ENCODE data around the gene CTSA.
"Not testable (repeated sequence)": the region's sequence is repeated elsewhere in the genome, so short reads cannot be mapped to it uniquely, and the experiment has no call there.

Gene CTSA

DNA sequence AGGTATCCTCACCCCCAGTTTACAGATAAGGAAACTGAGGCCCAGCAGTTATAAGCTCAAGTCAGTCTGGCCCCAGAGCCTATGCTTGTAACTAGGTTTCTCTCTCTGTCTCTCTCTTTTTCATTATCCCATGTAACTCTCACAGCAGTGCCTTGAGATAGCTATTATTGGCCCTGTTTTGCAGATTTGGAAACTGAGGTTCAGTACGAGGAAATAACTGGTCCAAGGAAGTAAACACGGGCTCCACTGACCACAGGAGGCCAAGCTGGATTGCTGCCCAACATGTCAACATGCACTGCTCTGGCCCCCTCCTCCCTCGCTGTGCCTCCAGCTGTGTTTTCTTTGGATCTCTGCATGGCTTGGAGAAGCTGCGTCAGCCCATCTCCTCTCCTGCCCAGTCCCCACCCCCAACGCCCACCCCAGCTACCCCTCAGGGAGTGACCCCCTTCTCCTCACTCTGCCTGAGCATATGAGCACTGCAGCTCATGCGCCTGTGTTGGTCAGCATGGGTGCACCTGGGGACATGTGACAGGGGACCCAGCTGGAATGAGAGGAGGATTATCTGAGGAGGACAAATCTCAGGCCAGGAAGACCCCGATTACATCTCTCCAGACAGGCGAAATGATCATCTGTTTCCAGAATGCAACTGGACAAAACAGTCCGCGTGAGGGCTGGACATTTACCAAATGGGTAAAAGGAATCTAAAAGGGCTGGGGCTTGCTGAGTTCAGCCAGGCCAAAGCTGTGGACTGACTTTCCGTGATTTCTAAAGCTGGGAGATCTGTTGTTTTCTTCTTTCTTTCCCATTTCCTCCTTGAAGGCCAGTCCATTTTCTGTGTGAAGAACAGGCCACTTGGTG, 28.6 kb downstream of the CTSA start:
- no peak overlapping the region for H3K4me3 ChIP-seq (ENCODE audit: low read depth, low read length)
- H3K27ac ChIP-seq (ENCODE audit: low read depth, low read length) = no peak overlapping the region
- H3K79me2 ChIP-seq (ENCODE audit: control insufficient read depth, insufficient read depth, low read length, unreplicated experiment) = no peaks in the 10 kb centered on the region
- peaks cover 25% of the 10 kb centered on the region for H3K4me1 ChIP-seq (ENCODE audit: control insufficient read depth, insufficient read depth, low read length, unreplicated experiment)
- no peaks in the 10 kb centered on the region for H3K36me3 ChIP-seq (ENCODE audit: insufficient read depth, low read length)
- H2AFZ ChIP-seq (ENCODE audit: low read length, unreplicated experiment) = no peak overlapping the region
- no peaks in the 10 kb centered on the region for H3K27me3 ChIP-seq (ENCODE audit: insufficient read depth, low read length)

DNA sequence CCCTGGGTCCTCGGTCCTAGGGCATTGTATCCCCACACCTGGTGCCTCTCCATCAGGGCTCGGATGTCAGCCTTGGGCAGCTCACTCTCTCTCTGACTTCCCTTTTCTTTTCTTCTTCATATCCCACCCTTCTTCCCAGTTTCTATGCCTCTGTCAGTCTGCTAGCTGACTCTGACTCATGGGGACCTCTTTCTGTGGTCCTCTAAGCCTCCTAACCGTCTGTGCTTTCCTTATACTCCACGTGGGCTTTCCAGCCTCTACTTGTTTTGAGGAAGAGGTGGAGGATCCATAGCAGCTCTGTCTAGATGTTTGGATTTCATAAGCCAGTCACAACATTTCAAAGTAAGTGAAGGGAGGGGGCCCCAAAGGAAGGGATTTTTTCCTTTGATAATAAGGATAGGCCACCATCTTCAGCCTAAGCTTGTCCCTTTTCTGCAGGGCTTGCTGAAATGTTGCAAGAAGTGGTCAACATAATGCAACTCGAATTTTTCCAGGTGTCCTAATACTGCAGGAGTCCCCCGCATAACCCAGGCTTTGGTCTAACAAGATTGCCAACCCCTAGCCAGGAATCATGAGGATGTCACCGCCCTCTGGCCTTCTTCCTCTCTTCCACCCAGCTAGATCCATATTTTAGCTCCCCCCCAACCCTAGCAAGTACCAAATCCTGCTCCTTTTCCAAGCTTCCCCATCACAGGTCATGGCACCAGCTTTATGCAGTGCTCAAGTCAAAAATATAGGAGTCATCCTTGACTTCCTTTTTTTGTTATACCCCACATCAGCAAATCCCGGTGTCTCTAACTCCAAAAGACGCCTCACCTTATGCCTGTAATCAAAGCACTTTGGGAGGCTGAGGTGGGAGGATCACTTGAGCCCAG, 29.6 kb downstream of the CTSA start:
- peaks cover 25% of the 10 kb centered on the region for H3K4me1 ChIP-seq (ENCODE audit: control insufficient read depth, insufficient read depth, low read length, unreplicated experiment)
- no peaks in the 10 kb centered on the region for H3K36me3 ChIP-seq (ENCODE audit: insufficient read depth, low read length)
- H3K79me2 ChIP-seq (ENCODE audit: control insufficient read depth, insufficient read depth, low read length, unreplicated experiment) = no peaks in the 10 kb centered on the region
- no peak overlapping the region for H2AFZ ChIP-seq (ENCODE audit: low read length, unreplicated experiment)
- no peak overlapping the region for H3K27ac ChIP-seq (ENCODE audit: low read depth, low read length)
- no peaks in the 10 kb centered on the region for H3K27me3 ChIP-seq (ENCODE audit: insufficient read depth, low read length)
- no peak overlapping the region for H3K4me3 ChIP-seq (ENCODE audit: low read depth, low read length)

DNA sequence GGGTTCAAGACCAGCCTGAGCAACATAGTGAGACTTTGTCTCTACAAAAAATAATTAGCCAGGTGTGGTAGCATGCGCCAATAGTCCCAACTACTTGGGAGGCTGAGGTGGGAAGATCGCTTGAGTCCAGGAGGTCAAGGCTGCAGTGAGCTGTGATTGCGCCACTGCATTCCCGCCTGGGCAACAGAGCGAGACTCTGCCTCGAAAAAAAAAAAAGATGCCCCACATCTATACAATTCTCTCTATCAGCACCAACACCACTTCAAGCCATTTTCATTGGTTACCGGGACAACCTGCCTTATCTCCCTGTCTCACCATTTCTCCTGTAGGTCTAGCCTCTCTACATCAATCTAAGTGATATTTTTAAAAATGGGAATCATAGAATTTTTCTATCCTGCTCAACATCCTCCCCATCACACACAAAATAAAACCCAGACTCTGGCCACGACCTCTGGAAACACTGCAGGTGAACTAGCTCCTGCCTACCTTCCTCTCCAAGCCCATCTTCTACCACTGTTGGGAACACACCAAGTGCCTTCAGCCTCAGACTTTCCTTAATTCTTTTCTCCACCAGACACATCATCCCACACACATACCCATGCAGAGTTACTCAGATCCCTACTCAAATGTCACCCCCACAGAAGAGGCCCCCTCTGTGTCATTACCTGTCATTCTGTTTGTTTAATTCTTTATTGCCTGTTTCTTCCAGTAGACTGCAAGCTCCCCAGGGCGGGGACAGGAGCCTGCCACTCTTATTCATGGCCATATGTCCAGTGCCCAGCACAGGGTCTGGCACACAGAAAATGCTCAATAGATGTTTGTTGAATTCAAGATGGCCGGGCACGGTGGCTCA, 30.4 kb downstream of the CTSA start:
- no peaks in the 10 kb centered on the region for H3K36me3 ChIP-seq (ENCODE audit: insufficient read depth, low read length)
- no peak overlapping the region for H3K27ac ChIP-seq (ENCODE audit: low read depth, low read length)

DNA sequence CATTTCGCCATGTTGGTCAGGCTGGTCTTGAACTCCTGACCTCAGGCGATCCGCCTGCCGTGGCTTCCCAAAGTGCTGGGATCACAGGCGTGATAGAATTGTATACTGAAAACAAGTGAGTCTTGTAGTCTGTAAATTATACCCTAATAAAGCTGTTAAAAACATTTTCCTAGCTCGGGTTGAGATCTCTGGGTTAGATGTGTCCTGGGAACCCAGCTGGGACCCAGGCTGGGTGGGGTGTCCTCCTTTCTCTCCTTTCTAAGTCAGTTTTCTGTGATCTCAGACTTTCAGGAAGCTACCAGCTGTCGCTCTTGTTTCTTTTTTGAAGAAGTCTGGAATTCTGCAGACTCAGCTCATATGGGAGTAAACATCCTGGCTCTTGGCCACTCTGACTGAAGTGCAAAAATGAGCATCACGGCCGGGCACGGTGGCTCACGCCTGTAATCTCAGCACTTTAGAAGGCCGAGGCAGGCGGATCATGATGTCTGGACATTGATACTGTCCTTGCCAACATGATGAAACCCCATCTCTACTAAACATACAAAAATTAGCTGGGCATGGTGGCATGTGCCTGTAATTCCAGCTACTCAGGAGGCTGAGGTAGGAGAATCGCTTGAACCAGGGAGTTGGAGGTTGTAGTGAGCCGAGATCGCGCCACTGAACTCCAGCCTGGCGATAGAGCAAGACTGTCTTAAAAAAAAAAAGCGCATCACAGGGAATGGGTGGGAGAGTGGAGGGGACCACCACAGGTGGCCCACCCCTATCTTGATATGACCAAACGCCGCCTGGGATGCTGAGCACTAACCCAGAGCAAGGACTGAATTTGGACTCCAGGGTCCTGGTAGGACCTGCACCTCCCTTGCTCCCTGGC, 33.5 kb downstream of the CTSA start:
- Histone ChIP-seq H3K4me1 (ENCODE audit: control insufficient read depth, insufficient read depth, low read length, unreplicated experiment) (peaks cover 21% of the 10 kb centered on the region), H3K27ac (ENCODE audit: low read depth, low read length) (no peak overlapping the region), H3K79me2 (ENCODE audit: control insufficient read depth, insufficient read depth, low read length, unreplicated experiment) (no peaks in the 10 kb centered on the region), H2AFZ (ENCODE audit: low read length, unreplicated experiment) (peak overlapping the region; percentile 72), H3K4me3 (ENCODE audit: low read depth, low read length) (no peak overlapping the region; the same call in 1 of the 2 replicates), H3K27me3 (ENCODE audit: insufficient read depth, low read length) (no peaks in the 10 kb centered on the region), H3K36me3 (ENCODE audit: insufficient read depth, low read length) (no peaks in the 10 kb centered on the region)

More for the DNA sequence above, 30.4 kb downstream of the CTSA start:
- Histone ChIP-seq H2AFZ (ENCODE audit: low read length, unreplicated experiment) (no peak overlapping the region), H3K4me3 (ENCODE audit: low read depth, low read length) (no peak overlapping the region), H3K27me3 (ENCODE audit: insufficient read depth, low read length) (no peaks in the 10 kb centered on the region), H3K79me2 (ENCODE audit: control insufficient read depth, insufficient read depth, low read length, unreplicated experiment) (no peaks in the 10 kb centered on the region), H3K4me1 (ENCODE audit: control insufficient read depth, insufficient read depth, low read length, unreplicated experiment) (peaks cover 25% of the 10 kb centered on the region)

DNA sequence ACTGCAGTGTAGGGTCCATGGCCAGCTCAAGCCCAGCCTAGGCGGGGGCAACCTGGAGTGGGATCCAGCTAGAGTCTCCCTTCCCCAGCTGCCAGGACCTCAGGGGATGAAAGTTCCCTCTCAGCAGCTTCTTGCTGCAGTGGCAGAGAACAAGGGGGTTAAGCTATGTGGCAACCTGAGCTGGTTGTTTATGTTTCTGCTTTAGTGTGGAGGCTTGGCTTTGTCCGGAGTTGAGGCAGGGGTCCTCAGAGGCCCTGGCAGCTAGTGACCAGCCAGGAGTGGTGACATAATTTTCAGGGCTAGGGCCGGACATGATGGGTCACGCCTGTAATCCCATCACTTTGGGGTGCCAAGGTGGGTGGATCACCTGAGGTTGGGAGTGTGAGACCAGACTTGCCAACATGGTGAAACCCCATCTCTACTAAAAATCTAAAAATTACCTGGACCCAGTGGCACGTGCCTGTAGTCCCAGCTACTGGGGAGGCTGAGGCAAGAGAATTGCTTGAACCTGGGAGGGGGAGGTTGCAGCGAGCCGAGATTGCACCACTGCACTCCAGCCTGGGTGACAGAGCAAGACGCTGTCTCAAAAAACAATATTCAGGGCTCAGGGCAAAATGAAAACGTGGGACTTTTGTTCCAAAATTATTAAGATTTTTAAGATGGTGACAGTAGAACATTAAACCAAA, 34.8 kb downstream of the CTSA start:
- no peak overlapping the region for H3K4me3 ChIP-seq (ENCODE audit: low read depth, low read length)
- no peaks in the 10 kb centered on the region for H3K79me2 ChIP-seq (ENCODE audit: control insufficient read depth, insufficient read depth, low read length, unreplicated experiment)
- H2AFZ ChIP-seq (ENCODE audit: low read length, unreplicated experiment) = no peak overlapping the region
- no peak overlapping the region for H3K27ac ChIP-seq (ENCODE audit: low read depth, low read length)
- peaks cover 11% of the 10 kb centered on the region for H3K4me1 ChIP-seq (ENCODE audit: control insufficient read depth, insufficient read depth, low read length, unreplicated experiment)
- H3K36me3 ChIP-seq (ENCODE audit: insufficient read depth, low read length) = no peaks in the 10 kb centered on the region
- no peaks in the 10 kb centered on the region for H3K27me3 ChIP-seq (ENCODE audit: insufficient read depth, low read length)

DNA sequence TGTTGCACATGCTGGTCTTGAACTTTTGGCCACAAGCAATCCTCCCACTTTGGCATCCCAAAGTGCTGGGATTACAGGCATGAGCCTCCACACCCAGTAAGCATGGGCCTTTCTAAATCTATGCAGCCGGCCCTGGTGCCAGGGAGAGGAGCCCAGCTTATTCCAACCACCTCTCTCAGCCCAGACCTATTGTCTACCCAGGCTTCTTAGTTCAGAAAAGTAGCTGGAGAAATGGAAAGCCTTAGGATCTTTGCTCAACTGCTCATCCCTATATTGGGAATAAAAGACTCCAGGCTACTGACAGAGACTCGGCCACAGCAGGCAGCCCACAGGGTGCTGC, 35.6 kb downstream of the CTSA start:
- no peak overlapping the region for H3K27ac ChIP-seq (ENCODE audit: low read depth, low read length)

DNA sequence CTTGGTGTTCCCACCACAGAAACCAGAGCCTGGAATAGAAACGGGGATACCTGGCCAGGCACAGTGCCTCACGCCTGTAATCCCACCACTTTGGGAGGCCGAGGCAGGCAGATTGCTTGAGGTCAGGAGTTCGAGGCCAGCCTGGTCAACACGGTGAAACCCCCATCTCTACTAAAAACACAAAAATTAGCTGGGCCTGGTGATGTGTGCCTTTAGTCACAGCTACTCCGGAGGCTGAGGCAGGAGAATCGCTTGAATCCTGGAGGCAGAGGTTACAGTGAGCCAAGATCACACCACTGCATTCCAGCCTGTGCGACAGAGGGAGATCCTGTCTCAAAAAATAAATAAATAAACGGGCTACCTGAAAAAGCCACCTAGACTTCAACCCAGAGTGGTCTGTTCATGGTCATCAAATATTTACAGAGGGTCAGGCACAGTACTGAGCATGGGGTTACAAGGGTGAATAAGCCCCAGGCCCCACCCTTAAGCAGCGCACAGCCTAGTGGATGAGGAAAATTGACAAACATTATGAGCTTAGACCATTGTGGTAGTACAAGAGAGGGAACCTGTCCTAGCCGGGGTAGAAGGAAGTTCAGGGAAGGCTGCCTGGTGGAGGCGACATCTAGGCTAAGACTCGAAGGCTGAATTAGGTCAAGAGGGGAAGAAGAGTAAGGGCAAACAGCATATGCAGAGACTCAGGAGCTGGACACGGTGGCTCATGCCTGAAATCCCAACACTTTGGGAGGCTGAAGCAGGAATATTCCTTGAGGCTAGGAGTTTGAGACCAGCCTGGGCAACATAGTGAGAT, 36.1 kb downstream of the CTSA start:
- Histone ChIP-seq H3K36me3 (ENCODE audit: insufficient read depth, low read length) (no peaks in the 10 kb centered on the region), H2AFZ (ENCODE audit: low read length, unreplicated experiment) (no peak overlapping the region), H3K27ac (ENCODE audit: low read depth, low read length) (no peak overlapping the region), H3K27me3 (ENCODE audit: insufficient read depth, low read length) (no peaks in the 10 kb centered on the region), H3K4me1 (ENCODE audit: control insufficient read depth, insufficient read depth, low read length, unreplicated experiment) (peaks cover 10% of the 10 kb centered on the region), H3K4me3 (ENCODE audit: low read depth, low read length) (no peak overlapping the region), H3K79me2 (ENCODE audit: control insufficient read depth, insufficient read depth, low read length, unreplicated experiment) (no peaks in the 10 kb centered on the region)

More for the DNA sequence above, 35.6 kb downstream of the CTSA start:
- no peaks in the 10 kb centered on the region for H3K27me3 ChIP-seq (ENCODE audit: insufficient read depth, low read length)
- no peak overlapping the region for H2AFZ ChIP-seq (ENCODE audit: low read length, unreplicated experiment)
- H3K36me3 ChIP-seq (ENCODE audit: insufficient read depth, low read length) = no peaks in the 10 kb centered on the region
- H3K4me3 ChIP-seq (ENCODE audit: low read depth, low read length) = no peak overlapping the region
- H3K4me1 ChIP-seq (ENCODE audit: control insufficient read depth, insufficient read depth, low read length, unreplicated experiment) = peaks cover 11% of the 10 kb centered on the region
- no peaks in the 10 kb centered on the region for H3K79me2 ChIP-seq (ENCODE audit: control insufficient read depth, insufficient read depth, low read length, unreplicated experiment)

DNA sequence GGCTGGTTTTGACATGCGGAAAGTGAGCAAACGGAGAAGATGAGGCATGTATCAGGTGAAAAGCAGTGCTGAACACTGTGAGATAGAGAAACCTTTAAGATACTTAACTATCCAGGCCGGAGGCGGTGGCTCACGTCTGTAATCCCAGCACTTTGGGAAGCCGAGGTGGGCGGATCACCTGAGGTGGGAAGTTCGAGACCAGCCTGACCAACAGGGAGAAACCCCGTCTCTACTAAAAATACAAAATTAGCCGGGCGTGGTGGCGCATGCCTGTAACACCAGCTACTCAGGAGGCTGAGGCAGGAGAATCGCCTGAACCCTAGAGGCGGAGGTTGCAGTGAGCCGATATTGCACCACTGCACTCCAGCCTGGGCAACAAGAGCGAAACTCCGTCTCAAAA, 40.5 kb downstream of the CTSA start:
- H3K27me3 ChIP-seq (ENCODE audit: insufficient read depth, low read length); H3K27ac ChIP-seq (ENCODE audit: low read depth, low read length); H3K4me1 ChIP-seq (ENCODE audit: control insufficient read depth, insufficient read depth, low read length, unreplicated experiment); H3K36me3 ChIP-seq (ENCODE audit: insufficient read depth, low read length); H2AFZ ChIP-seq (ENCODE audit: low read length, unreplicated experiment); H3K4me3 ChIP-seq (ENCODE audit: low read depth, low read length): not testable (repeated sequence)
- peaks cover 13% of the 10 kb centered on the region for H3K79me2 ChIP-seq (ENCODE audit: control insufficient read depth, insufficient read depth, low read length, unreplicated experiment)
